Liver (tissue), 9 donors: ENCODE results near the gene EML1. TPM values are rescaled to one million over a fixed set of nuclear protein-coding genes. Genes with fewer than 3 reads are reported as not detected.

Experiments used
- DNase-seq: peaks from one replicate; pipeline ENCODE4 v3.0.0-alpha.2; 2017; ENCODE audit warnings: low spot score
- H3K27ac ChIP-seq, 2 donors: one replicate each; pipeline ENCODE4 v1.7.0; 2013; ENCODE audit warnings: inconsistent platforms in 2 of 2, low read length in 2 of 2, control low read depth in 1 of 2, low read depth in 1 of 2, mild to moderate bottlenecking in 1 of 2
- H3K27me3 ChIP-seq, 4 donors: one replicate each; pipeline versions ENCODE4 v1.6.1 to v1.7.0; 2013; ENCODE audit warnings: low read length in 3 of 4, inconsistent platforms in 1 of 4, mild to moderate bottlenecking in 1 of 4, moderate library complexity in 1 of 4; ENCODE audit not compliant: control insufficient read depth in 4 of 4, insufficient read depth in 4 of 4
- H3K36me3 ChIP-seq, 4 donors: one replicate each; pipeline versions ENCODE4 v1.6.1 to v1.7.0; 2013; ENCODE audit warnings: low read length in 3 of 4, mild to moderate bottlenecking in 3 of 4, low read depth in 1 of 4, moderate library complexity in 1 of 4; ENCODE audit not compliant: control insufficient read depth in 4 of 4, insufficient read depth in 3 of 4
- H3K4me1 ChIP-seq, 4 donors: one replicate each; pipeline versions ENCODE4 v1.6.1 to v1.7.0; 2013; ENCODE audit warnings: low read length in 3 of 4, mild to moderate bottlenecking in 3 of 4, moderate library complexity in 1 of 4; ENCODE audit not compliant: control insufficient read depth in 4 of 4, insufficient read depth in 4 of 4
- H3K4me3 ChIP-seq, 3 donors: one replicate each; pipeline versions ENCODE4 v1.6.1 to v1.7.0; 2013; ENCODE audit warnings: low read length in 3 of 3, control low read depth in 1 of 3, low read depth in 1 of 3, mild to moderate bottlenecking in 1 of 3
- H3K9ac ChIP-seq, 2 donors: one replicate each; pipeline ENCODE4 v1.7.0; 2013; ENCODE audit warnings: low read length in 2 of 2, mild to moderate bottlenecking in 2 of 2, moderate library complexity in 2 of 2, control low read depth in 1 of 2, low read depth in 1 of 2
- H3K9me3 ChIP-seq, 4 donors: one replicate each; pipeline versions ENCODE4 v1.6.1 to v1.7.0; 2013; ENCODE audit warnings: low read length in 3 of 4; ENCODE audit not compliant: control insufficient read depth in 4 of 4
- ATF3 ChIP-seq: IDR thresholded peaks from 2 replicates; pipeline ENCODE4 v1.6.1; 2016; ENCODE audit warnings: antibody characterized with exemption
- CTCF ChIP-seq: fragments of 150-350 bp; IDR thresholded peaks from 2 replicates; pipeline ENCODE4 v1.5.1; 2017; ENCODE audit warnings: improper control_type of control experiment, low read depth, low read length; ENCODE audit not compliant: missing input control
- EGR1 ChIP-seq, 2 donors: IDR thresholded peaks; 2 replicates each; pipeline ENCODE4 v1.6.1; 2016 to 2018; ENCODE audit warnings: antibody characterized with exemption in 2 of 2, low read depth in 2 of 2
- FOXA1 ChIP-seq: IDR thresholded peaks from 2 replicates; pipeline ENCODE4 v1.6.1; 2016; ENCODE audit warnings: antibody characterized with exemption
- FOXA2 ChIP-seq: IDR thresholded peaks from 2 replicates; pipeline ENCODE4 v1.6.1; 2016; ENCODE audit warnings: antibody characterized with exemption
- GABPA ChIP-seq, 2 donors: IDR thresholded peaks in 1 of 2; conservative IDR thresholded peaks in 1 of 2; 2 replicates each; pipeline ENCODE4 v1.6.1; 2016; ENCODE audit warnings: antibody characterized with exemption in 2 of 2, mild to moderate bottlenecking in 1 of 2, moderate library complexity in 1 of 2
- HNF4A ChIP-seq, 2 donors: conservative IDR thresholded peaks; 2 replicates each; pipeline ENCODE4 v1.6.1; 2016; ENCODE audit warnings: antibody characterized with exemption in 2 of 2, mild to moderate bottlenecking in 2 of 2
- HNF4G ChIP-seq: IDR thresholded peaks from 2 replicates; pipeline ENCODE4 v1.6.1; 2016; ENCODE audit warnings: antibody characterized with exemption
- JUND ChIP-seq, 2 donors: IDR thresholded peaks; 2 replicates each; pipeline ENCODE4 v1.6.1; 2016; ENCODE audit warnings: antibody characterized with exemption in 2 of 2
- MAX ChIP-seq: IDR thresholded peaks from 2 replicates; pipeline ENCODE4 v1.6.1; 2016; ENCODE audit warnings: antibody characterized with exemption
- NR2F2 ChIP-seq: IDR thresholded peaks from 2 replicates; pipeline ENCODE4 v1.6.1; 2016; ENCODE audit warnings: antibody characterized with exemption
- RAD21 ChIP-seq, 2 donors: IDR thresholded peaks; 2 replicates each; pipeline ENCODE4 v1.6.1; 2016; ENCODE audit warnings: antibody characterized with exemption in 2 of 2, mild to moderate bottlenecking in 2 of 2
- REST ChIP-seq: IDR thresholded peaks from 2 replicates; pipeline ENCODE4 v1.6.1; 2016; ENCODE audit warnings: antibody characterized with exemption, mild to moderate bottlenecking
- RXRA ChIP-seq, 2 donors: IDR thresholded peaks; 2 replicates each; pipeline ENCODE4 v1.6.1; 2017 to 2018; ENCODE audit warnings: antibody characterized with exemption in 2 of 2, mild to moderate bottlenecking in 1 of 2
- SP1 ChIP-seq: IDR thresholded peaks from 2 replicates; pipeline ENCODE4 v1.6.1; 2018; ENCODE audit warnings: antibody characterized with exemption, mild to moderate bottlenecking
- TAF1 ChIP-seq: conservative IDR thresholded peaks from 2 replicates; pipeline ENCODE4 v1.6.1; 2016; ENCODE audit warnings: antibody characterized with exemption, mild to moderate bottlenecking
- YY1 ChIP-seq: IDR thresholded peaks from 2 replicates; pipeline ENCODE4 v1.6.1; 2016; ENCODE audit warnings: antibody characterized with exemption, mild to moderate bottlenecking
- ZBTB33 ChIP-seq: IDR thresholded peaks from 2 replicates; pipeline ENCODE4 v1.6.1; 2016; ENCODE audit warnings: antibody characterized with exemption
- WGBS: extraction: QIAGEN DNeasy Blood & Tissue Kit; methylation state at CpG from one replicate; pipeline ENCODE4 v1.1.7; 2013; 5-methylcytosine and 5-hydroxymethylcytosine counted together
- polyA plus RNA-seq, 2 donors: library from polyadenylated mRNA; stranded (reverse) in 1 of 2; unstranded in 1 of 2; fragments of 200-250 nt in 1 of 2; fragments of >200 nt in 1 of 2; fragmentation: Nextera tagmentation in 1 of 2; extraction: Ambion mirVana in 1 of 2; gene quantifications; one replicate each; pipeline versions ENCODE4 v1.2.1 to v1.2.3, GENCODE V29; 2013 to 2015
- total RNA-seq, 2 donors: library from RNA; depleted of rRNA; stranded (reverse); fragments of >200 nt; gene quantifications; one replicate each; pipeline ENCODE4 v1.2.3, GENCODE V29; 2014
- donor health status: healthy.
- donor health status: healthy.
- donor health status: healthy.
- donor health status: healthy.
- donor health status: healthy.

Gene EML1
- total and polyA plus RNA-seq, 4 donors: 2.7 to 14.6 (median 4.6) TPM

- Histone ChIP-seq H3K27me3 (no peaks in the 10 kb centered on the region), H3K4me1 (peaks cover 6 to 12% (median 11%) of the 10 kb centered on the region in 4 donors), H3K36me3 (no peaks in the 10 kb centered on the region), H3K9ac (no peak overlapping the region), H3K4me3 (no peak overlapping the region), H3K27ac (no peak overlapping the region), H3K9me3 (peaks cover 0 to 2% (median 0%) of the 10 kb centered on the region in 4 donors)
- no peak for DNase-seq
- TF ChIP-seq GABPA (IDR thresholded peaks at IDR 0.05 in 1 of 2, conservative IDR thresholded peaks at IDR 0.05 in 1 of 2) (no peak), RAD21 (IDR thresholded peaks at IDR 0.05) (no peak), MAX (no peak), HNF4A (conservative IDR thresholded peaks at IDR 0.05) (no peak), FOXA1 (no peak), FOXA2 (no peak), YY1 (no peak), NR2F2 (no peak), RXRA (IDR thresholded peaks at IDR 0.05) (no peak), JUND (IDR thresholded peaks at IDR 0.05) (no peak), ATF3 (no peak), HNF4G (no peak), ZBTB33 (no peak), EGR1 (IDR thresholded peaks at IDR 0.05; ENCODE audit: low read depth in 2 of 2) (no peak), CTCF (no peak), TAF1 (no peak), SP1 (no peak), REST (no peak)
- WGBS: 82% methylated on average over 6 of the region's 6 CpGs
These were observed 12.1 kb upstream of the EML1 start for GRCh38 chr14:99781091-99781490.
